ENCODE measurements around the gene MT1A. TPM values are rescaled to one million over a fixed set of nuclear protein-coding genes. Genes with fewer than 3 reads are reported as not detected.

MT1A gene
- total RNA-seq: 100 to 1,000 TPM in 1 of 4 donors, 10 to 100 TPM in 2, not detected in 1; 18.8 to 365 (median 93.3) TPM

DNA sequence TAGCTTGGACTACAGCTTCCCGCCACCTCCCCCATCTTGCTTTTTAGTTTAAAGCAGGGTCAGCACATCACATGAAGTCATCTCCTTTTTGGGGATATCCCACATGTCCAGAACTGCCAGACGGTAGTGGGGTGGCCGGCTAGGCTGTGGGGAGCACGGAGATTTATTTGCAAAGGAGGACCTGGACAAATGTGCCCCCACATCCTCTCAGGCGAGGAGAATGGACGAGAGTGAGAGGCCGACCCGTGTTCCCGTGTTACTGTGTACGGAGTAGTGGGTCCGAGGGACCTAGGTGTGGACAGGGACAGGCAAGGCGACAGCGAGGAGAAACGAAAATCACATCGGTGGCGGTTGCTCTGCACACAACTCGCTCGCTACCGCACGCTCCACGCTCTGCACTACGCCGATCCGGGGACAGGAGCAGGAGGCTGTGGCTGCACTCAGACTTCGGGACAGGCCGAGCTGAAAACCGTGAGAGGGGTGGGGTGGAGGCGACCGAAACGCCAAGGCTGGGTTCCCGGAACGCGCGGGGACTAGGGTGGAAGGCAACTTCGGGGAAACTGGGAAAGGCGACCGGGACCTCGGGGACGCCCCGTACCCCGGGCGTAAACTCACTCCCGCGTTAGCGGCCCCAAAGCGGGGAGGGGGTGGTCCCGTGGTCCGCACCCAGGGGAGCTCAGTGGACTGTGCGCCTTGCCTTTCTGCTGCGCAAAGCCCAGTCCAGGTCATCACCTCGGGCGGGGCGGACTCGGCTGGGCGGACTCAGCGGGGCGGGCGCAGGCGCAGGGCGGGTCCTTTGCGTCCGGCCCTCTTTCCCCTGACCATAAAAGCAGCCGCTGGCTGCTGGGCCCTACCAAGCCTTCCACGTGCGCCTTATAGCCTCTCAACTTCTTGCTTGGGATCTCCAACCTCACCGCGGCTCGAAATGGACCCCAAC is at the start of gene MT1A:
MT1A (plus strand) TSS at position 853 of the 937 bp plus-strand sequence; CDS start at position 926, 73 bp downstream.
- Histone ChIP-seq H3K4me1 (peaks cover 0 to 61% (median 16%) of the 10 kb centered on the region in 4 donors), H3K27me3 (peaks cover 0 to 42% of the 10 kb centered on the region in 2 donors), H3K36me3 (no peaks in the 10 kb centered on the region), H3K27ac (peak within 1 kb of the TSS; percentile 71 to 82 (median 76)), H3K9me3 (no peaks in the 10 kb centered on the region), H3K4me3 (peak within 1 kb of the TSS; percentile 38 to 50 (median 39))
- DNase-seq (ENCODE audit: low spot score in 2 of 2): peak; percentile 51 to 61
- TF ChIP-seq, protein P1, sequence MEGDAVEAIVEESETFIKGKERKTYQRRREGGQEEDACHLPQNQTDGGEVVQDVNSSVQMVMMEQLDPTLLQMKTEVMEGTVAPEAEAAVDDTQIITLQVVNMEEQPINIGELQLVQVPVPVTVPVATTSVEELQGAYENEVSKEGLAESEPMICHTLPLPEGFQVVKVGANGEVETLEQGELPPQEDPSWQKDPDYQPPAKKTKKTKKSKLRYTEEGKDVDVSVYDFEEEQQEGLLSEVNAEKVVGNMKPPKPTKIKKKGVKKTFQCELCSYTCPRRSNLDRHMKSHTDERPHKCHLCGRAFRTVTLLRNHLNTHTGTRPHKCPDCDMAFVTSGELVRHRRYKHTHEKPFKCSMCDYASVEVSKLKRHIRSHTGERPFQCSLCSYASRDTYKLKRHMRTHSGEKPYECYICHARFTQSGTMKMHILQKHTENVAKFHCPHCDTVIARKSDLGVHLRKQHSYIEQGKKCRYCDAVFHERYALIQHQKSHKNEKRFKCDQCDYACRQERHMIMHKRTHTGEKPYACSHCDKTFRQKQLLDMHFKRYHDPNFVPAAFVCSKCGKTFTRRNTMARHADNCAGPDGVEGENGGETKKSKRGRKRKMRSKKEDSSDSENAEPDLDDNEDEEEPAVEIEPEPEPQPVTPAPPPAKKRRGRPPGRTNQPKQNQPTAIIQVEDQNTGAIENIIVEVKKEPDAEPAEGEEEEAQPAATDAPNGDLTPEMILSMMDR (IDR thresholded peaks at IDR 0.05): no peak
- TF ChIP-seq EP300 (IDR thresholded peaks at IDR 0.05): peak; percentile 65 to 90
- TF ChIP-seq POLR2A (IDR thresholded peaks at IDR 0.05): peak; percentile 40 to 71
- WGBS, 2 donors: 14 to 19% methylated on average over 45 to 52 of the region's 68 CpGs

DNA sequence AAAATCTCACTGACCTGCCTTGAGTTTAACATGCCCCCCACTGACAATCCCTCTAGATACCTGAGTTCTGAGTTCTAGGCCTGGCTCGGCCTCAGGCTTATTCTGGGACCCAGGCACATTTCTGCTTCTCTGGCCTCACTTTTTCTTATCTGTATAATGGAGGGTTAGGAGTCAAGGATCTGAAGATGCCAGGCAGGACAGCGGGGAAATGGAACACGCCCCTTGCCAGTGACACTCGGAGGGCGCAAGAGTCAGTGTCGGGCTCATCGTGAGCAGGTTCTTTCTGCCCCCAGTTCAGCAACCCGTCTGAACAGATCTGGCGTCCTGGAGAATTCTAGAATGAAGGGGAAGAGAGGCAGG is 49.7 kb upstream of the MT1A start:
- Histone ChIP-seq H3K4me1 (peaks cover 0 to 22% (median 4%) of the 10 kb centered on the region in 4 donors), H3K4me3 (peak overlapping the region; percentile 33 to 65 (median 36)), H3K36me3 (no peaks in the 10 kb centered on the region), H3K27me3 (peaks cover 0 to 26% of the 10 kb centered on the region in 2 donors), H3K9me3 (no peaks in the 10 kb centered on the region), H3K27ac (peak overlapping the region; percentile 61 to 87 (median 68))
- DNase-seq (ENCODE audit: low spot score in 2 of 2): no peak
- TF ChIP-seq, protein P1 (IDR thresholded peaks at IDR 0.05): no peak
- 30 to 42% methylated on average over 9 of the region's 9 CpGs for WGBS, 2 donors

DNA sequence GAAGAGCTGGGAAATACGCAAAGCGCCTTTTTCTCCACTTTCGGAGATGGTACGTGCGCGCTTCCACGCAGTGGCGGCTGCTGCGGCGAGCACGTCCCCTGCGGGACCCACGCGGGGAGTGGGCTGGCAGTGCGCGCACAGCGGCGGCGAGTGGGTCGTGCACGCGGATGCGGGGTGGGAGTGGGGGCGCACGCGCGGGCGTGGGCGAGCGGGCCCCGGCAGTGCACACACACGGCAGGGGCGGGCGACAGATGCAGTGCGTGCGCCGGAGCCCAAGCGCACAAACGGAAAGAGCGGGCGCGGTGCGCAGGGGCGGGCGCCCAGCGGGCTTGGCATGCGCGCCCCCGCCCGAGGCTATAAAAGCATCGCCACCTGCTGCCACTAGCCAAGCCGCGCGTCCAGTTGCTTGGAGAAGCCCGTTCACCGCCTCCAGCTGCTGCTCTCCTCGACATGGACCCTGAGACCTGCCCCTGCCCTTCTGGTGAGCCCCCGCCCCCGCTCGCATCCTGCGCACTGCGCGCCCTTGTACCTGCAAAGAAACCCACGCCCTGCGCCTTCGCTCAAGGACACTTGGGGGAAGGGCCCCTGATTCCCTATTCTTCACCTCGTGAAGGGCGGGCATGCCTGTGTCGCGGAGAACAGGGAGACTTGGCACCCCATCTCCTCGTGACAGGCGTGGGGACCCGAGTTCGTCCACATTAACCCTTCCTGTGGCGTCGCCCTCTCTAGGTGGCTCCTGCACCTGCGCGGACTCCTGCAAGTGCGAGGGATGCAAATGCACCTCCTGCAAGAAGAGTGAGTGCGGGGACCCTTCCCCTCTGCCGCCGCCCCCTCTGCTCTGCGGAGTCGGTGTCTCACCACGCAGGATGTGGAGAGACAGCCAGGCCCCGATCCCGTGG is 49.1 kb upstream of the MT1A start, which contains the start of gene MT3:
MT3 (plus strand) TSS at position 388 of the 899 bp plus-strand sequence; CDS start at position 451, 63 bp downstream.
- no peak for DNase-seq (ENCODE audit: low spot score in 2 of 2)
- WGBS, 2 donors: 3 to 7% methylated on average over 47 to 71 of the region's 87 CpGs
- TF ChIP-seq, protein P1 (IDR thresholded peaks at IDR 0.05): peak in 1 of 5 experiments; percentile 43
- peak in 1 of 2 donors; percentile 85 for TF ChIP-seq EP300 (IDR thresholded peaks at IDR 0.05)
- TF ChIP-seq POLR2A (IDR thresholded peaks at IDR 0.05): peak; percentile 60 to 75

DNA sequence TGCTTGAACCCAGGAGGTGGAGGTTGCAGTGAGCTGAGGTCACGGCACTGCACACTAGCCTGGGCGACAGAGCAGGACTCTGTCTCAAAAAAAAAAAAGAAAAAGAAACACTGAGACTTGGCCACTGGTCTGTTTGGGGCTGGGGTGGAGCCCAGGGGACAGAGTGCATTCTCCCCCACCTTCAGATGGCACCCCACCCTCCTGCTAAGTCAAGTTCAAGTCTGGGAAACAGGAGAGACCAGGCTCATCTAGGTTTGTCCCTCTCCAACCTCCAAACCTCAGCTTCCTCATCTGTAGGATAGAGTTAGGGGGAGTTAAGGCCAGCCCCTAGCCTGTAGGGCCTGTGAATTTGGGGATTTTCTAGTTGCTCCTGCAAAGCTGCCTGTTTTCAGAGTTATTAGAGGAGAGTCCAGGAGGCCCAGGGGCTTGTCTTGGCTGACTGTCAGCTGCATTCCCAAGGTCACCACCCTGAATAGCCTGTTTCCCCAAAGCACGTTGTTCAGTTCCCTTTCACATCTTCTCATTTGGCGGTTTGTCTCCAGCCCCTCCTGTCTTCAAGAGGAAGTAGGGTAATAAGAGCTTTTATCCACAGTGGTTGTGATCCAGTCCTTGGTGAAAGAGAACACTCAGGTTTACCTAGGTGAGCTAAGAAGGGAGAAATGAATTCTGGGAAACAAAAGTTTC is 46.9 kb upstream of the MT1A start:
- no peak for DNase-seq (ENCODE audit: low spot score in 2 of 2)
- H3K27ac ChIP-seq: peak overlapping the region in 1 of 4 donors; percentile 87
- peaks cover 0 to 22% (median 4%) of the 10 kb centered on the region in 4 donors for H3K4me1 ChIP-seq
- H3K9me3 ChIP-seq: no peaks in the 10 kb centered on the region
- no peak overlapping the region for H3K4me3 ChIP-seq
- peaks cover 0 to 26% of the 10 kb centered on the region in 2 donors for H3K27me3 ChIP-seq
- TF ChIP-seq POLR2A (IDR thresholded peaks at IDR 0.05) (no peak), EP300 (IDR thresholded peaks at IDR 0.05) (no peak)
- TF ChIP-seq, protein P1 (IDR thresholded peaks at IDR 0.05): no peak
- 53% methylated on average over 4 of the region's 4 CpGs for WGBS, 2 donors
- no peaks in the 10 kb centered on the region for H3K36me3 ChIP-seq

More for the DNA sequence above, 49.1 kb upstream of the MT1A start, which contains the start of gene MT3:
- Histone ChIP-seq H3K4me1 (peaks cover 0 to 22% (median 4%) of the 10 kb centered on the region in 4 donors), H3K36me3 (no peaks in the 10 kb centered on the region), H3K4me3 (peak within 1 kb of the TSS; percentile 33 to 65 (median 36)), H3K27me3 (peaks cover 0 to 26% of the 10 kb centered on the region in 2 donors), H3K9me3 (no peaks in the 10 kb centered on the region), H3K27ac (peak within 1 kb of the TSS; percentile 61 to 87 (median 78))

All from tibial nerve (tissue), 4 donors.